H1 (cell line): ENCODE results near the gene ASCC1. TPM values are rescaled to one million over a fixed set of nuclear protein-coding genes. Genes with fewer than 3 reads are reported as not detected.

Source experiments
- ASH2L ChIP-seq: fragments of 200-600, 300-600 bp; sonication (generic); IDR thresholded peaks from one replicate; pipeline ENCODE4 v1.7.1; 2017; ENCODE audit warnings: low read length
- CHD1 ChIP-seq: IDR thresholded peaks from 2 replicates; pipeline ENCODE4 v1.6.1; 2012; ENCODE audit warnings: low read depth, low read length, improper control_type of control experiment
- CTCF ChIP-seq, 3 experiments: IDR thresholded peaks; 1 replicate in 2 of 3; 2 replicates in 1 of 3; pipeline versions ENCODE4 v1.5.1 to v1.6.1; 2011; ENCODE audit warnings: low read length in 3 of 3, mild to moderate bottlenecking in 3 of 3, inconsistent platforms in 2 of 3, low read depth in 1 of 3, moderate library complexity in 1 of 3; ENCODE audit not compliant: insufficient read depth in 1 of 3; ENCODE audit errors: control extremely low read depth in 1 of 3
- FOSL1 ChIP-seq: IDR thresholded peaks from 2 replicates; pipeline ENCODE4 v1.6.1; 2011; ENCODE audit warnings: mild to moderate bottlenecking, low read depth, low read length, moderate library complexity; ENCODE audit not compliant: insufficient read depth
- HDAC6 ChIP-seq: IDR thresholded peaks from one replicate; pipeline ENCODE4 v1.7.1; 2012; ENCODE audit warnings: low read depth, mild to moderate bottlenecking, inconsistent platforms, low read length, moderate library complexity
- POLR2AphosphoS5 ChIP-seq: IDR thresholded peaks from 2 replicates; pipeline ENCODE4 v1.6.1; 2011; ENCODE audit warnings: low read depth, low read length
- SIRT6 ChIP-seq: IDR thresholded peaks from one replicate; pipeline ENCODE4 v1.7.1; 2012; ENCODE audit warnings: low read length, inconsistent platforms
- TAF1 ChIP-seq: IDR thresholded peaks from 2 replicates; pipeline ENCODE4 v1.6.1; 2011; ENCODE audit warnings: mild to moderate bottlenecking, low read depth, low read length
- polyA plus RNA-seq, 7 experiments: library from polyadenylated mRNA; depleted of rRNA in 3 of 7; stranded (reverse) in 5 of 7; unstranded in 2 of 7; fragments of >200 nt in 5 of 7; fragments of 200-250 nt in 2 of 7; gene quantifications; 1 replicate in 5 of 7; 2 replicates in 1 of 7; 4 replicates in 1 of 7; pipeline versions ENCODE4 v1.2.1 to v1.2.3, GENCODE V29; 2011 to 2013; ENCODE audit warnings: missing spikeins in 2 of 7, mixed read lengths in 2 of 7
- total RNA-seq: library from RNA; stranded (reverse); fragmentation: NEBNext Ultra II Directional; extraction: Animal tissue kit (Norgen Biotek cat#: 25700); gene quantifications from 2 replicates; pipeline ENCODE4 v1.2.1, GENCODE V29; 2021

Gene ASCC1
- total and polyA plus RNA-seq, 2 of the 8 experiments (the other 6 are each of a cell fraction or from before 2014, with no cell fraction given): 25.6 to 35.8 TPM

DNA sequence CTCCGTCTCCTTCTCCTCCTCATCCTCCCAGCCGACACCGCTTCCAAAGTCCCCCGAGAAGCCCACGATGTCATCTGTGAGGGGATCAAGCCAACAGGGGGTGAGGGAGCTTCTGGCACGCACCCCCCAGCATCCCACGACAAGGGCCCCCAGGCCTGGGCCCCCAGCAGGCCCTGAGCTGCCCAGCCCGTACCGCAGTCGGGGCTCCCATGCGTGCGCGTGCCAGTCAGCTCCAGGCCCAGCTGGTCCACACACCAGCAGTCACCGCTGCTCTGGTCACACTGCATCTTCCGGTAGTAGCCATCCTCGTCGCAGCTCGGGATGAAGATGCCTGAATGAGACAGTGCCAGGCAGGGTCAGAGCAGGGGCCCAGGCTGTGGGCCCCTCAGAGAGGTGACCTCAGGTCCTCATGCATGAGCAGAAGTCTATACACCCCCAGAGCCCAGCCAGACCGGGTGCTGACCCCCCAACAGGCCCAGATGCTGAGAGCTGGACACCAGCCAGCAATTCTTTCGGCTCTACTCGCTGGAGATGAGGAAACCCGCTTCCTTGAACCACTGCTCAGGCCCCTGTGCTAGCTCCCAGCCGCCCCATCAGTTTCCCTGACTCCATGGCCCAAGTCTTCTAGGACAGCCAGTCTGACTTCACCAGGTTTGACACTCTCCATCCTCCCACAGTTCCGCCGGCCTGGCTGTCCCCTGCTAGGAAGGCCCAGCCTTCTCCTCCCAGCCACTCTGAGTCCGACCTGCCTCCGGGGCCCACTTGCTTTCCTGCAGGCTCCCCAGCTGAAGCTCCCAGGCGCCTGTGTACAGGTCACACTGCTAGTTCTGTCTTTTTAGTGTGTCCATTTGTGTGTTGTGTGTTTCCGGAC lies 153.0 kb downstream of the ASCC1 start (continued):
- no peak for TF ChIP-seq FOSL1
- no peak for TF ChIP-seq CTCF (IDR thresholded peaks at IDR 0.05; ENCODE audit: control extremely low read depth in 1 of 3, insufficient read depth in 1 of 3, low read depth in 1 of 3, low read length in 3 of 3)
- TF ChIP-seq ASH2L: no peak
- TF ChIP-seq TAF1: no peak
- TF ChIP-seq SIRT6: no peak
- no peak for TF ChIP-seq HDAC6
- TF ChIP-seq CHD1: no peak
- no peak for TF ChIP-seq POLR2AphosphoS5
